Smooth muscle cell of the brain vasculature (primary cell): ENCODE measurements around the gene USP32.
"Not testable (repeated sequence)": the region's sequence is repeated elsewhere in the genome, so short reads cannot be mapped to it uniquely, and the experiment has no call there.

Source experiments
- DNase-seq: peaks from one replicate; pipeline ENCODE4 v3.0.0-alpha.2; 2012; ENCODE audit warnings: low read depth, low spot score

Gene USP32

DNA sequence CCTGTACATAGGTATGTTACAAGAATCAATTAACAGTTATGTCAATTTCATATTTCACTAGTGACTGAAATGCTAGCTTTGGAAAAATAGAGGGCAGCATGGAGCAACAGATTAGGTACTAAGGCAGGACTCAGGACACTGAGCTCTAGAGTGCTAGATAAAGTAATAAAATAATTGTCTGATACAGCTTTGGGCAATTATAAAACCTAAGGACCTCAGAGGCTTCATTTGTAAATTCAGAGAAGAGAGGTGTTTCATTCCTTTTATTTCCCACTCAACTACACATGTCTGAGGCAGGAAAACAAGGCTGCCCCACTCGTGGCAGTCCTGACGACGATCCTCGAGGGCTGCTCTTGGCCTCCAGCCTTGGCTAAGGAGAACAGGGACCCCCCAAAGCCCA lies 160.7 kb downstream of the USP32 start:
- no peak for DNase-seq

DNA sequence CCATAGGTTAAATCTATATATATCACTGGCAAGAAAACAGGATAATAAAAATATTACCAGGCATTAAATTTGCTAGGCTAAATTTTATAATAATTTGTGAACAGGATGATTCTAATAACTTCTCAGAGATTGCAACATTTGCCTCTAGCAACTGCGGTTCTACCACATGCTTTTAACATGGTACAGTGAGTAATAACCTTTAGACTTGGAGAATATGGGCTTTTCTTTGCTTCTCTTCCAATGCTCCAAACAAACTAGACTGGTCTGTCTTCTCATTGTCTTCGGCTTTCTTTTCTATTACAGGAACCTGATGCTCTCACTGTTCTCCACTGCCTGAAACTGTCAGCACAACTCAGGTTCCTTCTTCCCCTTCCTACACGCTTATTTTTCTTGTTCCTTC lies 161.6 kb downstream of the USP32 start:
- no peak for DNase-seq

DNA sequence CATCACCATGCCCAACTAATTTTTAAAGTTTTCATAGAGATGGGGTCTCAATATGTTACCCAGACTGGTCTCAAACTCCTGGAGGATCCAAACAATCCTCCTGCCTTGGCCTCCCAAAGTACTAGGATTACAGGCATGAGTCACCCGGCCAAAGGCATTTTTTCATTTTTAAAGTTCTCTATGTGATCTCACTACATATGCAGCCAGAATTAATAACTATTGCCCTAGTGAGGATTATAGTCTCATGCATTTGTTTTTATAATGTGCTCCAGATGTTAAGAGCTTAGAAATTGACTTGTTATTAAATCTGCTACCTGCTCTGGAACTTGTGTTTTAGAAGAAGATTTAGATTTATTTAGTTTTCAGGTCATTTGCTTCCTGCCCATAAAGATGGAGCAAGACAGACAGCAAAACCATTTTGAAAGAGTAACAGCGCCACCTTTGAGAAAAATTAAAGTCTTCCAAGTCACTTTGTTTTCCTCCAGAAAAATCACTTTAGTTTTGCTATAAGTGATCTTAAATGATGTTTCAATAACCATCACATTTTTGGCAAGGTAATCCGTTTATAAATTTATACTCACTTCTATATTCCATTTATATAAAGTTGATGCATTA lies 162.6 kb downstream of the USP32 start:
- no peak for DNase-seq

GRCh38 chr17:60227276-60227675 lies 164.7 kb downstream of the USP32 start:
- not testable (repeated sequence) for DNase-seq

- DNase-seq: no peak
Observed at GRCh38 chr17:60224064-60224463, 167.9 kb downstream of the USP32 start.

GRCh38 chr17:60223456-60223855 lies 168.5 kb downstream of the USP32 start:
- DNase-seq: no peak

DNA sequence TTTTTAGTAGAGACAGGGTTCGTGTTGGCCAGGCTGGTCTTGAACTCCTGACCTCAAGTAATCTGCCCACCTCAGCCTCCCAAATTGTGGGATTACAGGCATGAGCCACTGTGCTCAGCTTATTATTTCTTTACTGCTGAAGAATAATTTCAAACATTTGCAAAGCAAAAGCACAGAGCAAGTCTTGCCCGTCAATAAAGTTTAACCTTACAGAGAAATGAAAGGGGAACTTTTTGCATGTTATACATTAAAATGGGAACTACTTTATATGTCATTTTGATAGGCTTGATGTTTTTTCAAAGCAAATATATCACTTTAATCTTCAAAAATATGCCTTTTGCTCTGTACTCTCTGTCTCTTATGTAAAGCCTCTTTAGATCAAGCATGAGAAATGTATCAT lies 173.2 kb downstream of the USP32 start:
- not testable (repeated sequence) for DNase-seq

- not testable (repeated sequence) for DNase-seq
Observed at GRCh38 chr17:60215895-60216294, 176.0 kb downstream of the USP32 start.

DNA sequence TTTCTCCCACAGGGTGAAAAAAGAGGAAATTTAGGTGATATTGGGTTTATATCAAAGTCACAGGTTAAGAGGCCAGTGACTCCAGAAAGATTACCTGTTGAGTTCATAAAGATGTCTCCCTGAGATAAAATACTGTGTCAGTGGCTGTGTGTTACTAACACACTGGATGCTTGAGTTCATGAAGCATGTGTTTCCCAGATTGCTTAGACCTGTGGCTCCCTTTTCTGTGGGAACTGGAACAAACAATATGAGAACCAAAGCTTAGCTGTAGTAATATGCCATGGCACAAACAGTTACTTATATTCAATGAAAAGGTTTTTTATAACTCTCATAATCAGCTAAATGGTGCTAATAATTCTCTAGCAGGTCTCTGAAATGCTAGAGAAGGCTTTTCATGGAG lies 180.7 kb downstream of the USP32 start:
- not testable (repeated sequence) for DNase-seq

GRCh38 chr17:60208302-60208701 lies 183.6 kb downstream of the USP32 start:
- DNase-seq: not testable (repeated sequence)

- not testable (repeated sequence) for DNase-seq
Observed at GRCh38 chr17:60205782-60206181, 186.2 kb downstream of the USP32 start.

GRCh38 chr17:60198630-60199029 lies 193.3 kb downstream of the USP32 start:
- not testable (repeated sequence) for DNase-seq

DNA sequence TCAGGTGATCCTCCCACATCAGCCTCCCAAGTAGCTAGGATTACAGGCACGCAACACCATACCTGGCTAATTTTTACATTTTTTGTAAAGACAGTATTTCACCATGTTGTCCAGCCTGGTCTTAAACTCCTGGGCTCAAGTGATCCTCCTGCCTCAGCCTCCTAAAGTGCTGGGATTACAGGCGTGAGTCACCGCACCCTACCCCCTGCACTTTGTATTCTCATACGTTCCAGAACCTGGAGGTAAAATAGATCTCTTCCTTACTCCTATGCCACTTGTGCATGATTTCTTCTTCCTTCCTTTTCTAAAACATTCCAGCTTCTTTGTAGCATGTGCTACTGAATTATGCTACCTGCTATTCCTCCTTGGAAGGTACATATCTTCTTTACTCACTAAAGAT lies 197.8 kb downstream of the USP32 start:
- DNase-seq: not testable (repeated sequence)

- no peak for DNase-seq
Observed at GRCh38 chr17:60193482-60193881, 198.5 kb downstream of the USP32 start.

GRCh38 chr17:60193032-60193431 lies 198.9 kb downstream of the USP32 start:
- DNase-seq: not testable (repeated sequence)

- DNase-seq: not testable (repeated sequence)
Observed at GRCh38 chr17:60190032-60190431, 201.9 kb downstream of the USP32 start.

GRCh38 chr17:60188759-60189158 lies 203.2 kb downstream of the USP32 start:
- no peak for DNase-seq

GRCh38 chr17:60186846-60187745 lies 204.8 kb downstream of the USP32 start:
- not testable (repeated sequence) for DNase-seq

GRCh38 chr17:60186372-60186771 lies 205.6 kb downstream of the USP32 start:
- DNase-seq: not testable (repeated sequence)

- not testable (repeated sequence) for DNase-seq
Observed at GRCh38 chr17:60180380-60180779, 211.6 kb downstream of the USP32 start.

DNA sequence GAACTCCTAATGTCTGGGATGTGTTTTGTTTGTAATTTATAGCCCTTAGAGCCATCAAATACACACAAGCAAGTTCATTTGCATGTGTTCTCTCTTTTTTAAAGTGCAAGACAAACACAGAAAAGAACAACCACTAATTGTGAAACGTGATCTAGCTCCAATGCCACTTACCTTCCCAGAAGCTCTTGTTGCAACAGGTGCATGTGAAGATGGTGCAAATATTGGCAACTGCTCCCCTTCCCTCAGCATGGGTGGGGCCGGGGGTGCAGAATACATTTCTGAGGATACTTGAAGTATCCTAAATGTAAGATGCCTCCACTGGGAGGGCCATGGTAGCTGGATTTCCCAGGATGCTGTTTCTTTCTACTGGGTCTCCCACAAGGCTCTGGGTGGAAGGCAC lies 213.8 kb downstream of the USP32 start:
- not testable (repeated sequence) for DNase-seq

GRCh38 chr17:60176763-60177162 lies 215.2 kb downstream of the USP32 start:
- not testable (repeated sequence) for DNase-seq

- not testable (repeated sequence) for DNase-seq
Observed at GRCh38 chr17:60174767-60175166, 217.2 kb downstream of the USP32 start.
